HepG2 (cell line): ENCODE data around the gene RAD51. TPM values are rescaled to one million over a fixed set of nuclear protein-coding genes. Genes with fewer than 3 reads are reported as not detected.

Experiments used
- ARNTL ChIP-seq: sonication (generic); formaldehyde crosslinking; IDR thresholded peaks from 2 replicates; pipeline ENCODE4 v1.4.0; 2020; ENCODE audit warnings: mild to moderate bottlenecking, missing genetic modification reagents
- ATF2 ChIP-seq: sonication (generic); formaldehyde crosslinking; IDR thresholded peaks from 2 replicates; pipeline ENCODE4 v1.4.0; 2020; ENCODE audit warnings: missing genetic modification reagents
- ATRX ChIP-seq: sonication (generic); formaldehyde crosslinking; IDR thresholded peaks from 2 replicates; pipeline ENCODE4 v1.4.0; 2020; ENCODE audit warnings: missing genetic modification reagents, borderline replicate concordance
- EED ChIP-seq: sonication (generic); formaldehyde crosslinking; IDR thresholded peaks from 2 replicates; pipeline ENCODE4 v1.5.0; 2020; ENCODE audit warnings: mild to moderate bottlenecking, missing genetic modification reagents
- ERF ChIP-seq: IDR thresholded peaks from 2 replicates; pipeline ENCODE4 v1.6.1; 2018; ENCODE audit warnings: missing biosample characterization, missing genetic modification reagents
- GMEB1 ChIP-seq: sonication (generic); formaldehyde crosslinking; IDR thresholded peaks from 2 replicates; pipeline ENCODE4 v1.5.1; 2020; ENCODE audit warnings: missing genetic modification reagents, mild to moderate bottlenecking, borderline replicate concordance
- GPN1 ChIP-seq: sonication (generic); formaldehyde crosslinking; IDR thresholded peaks from 2 replicates; pipeline ENCODE4 v1.5.1; 2020; ENCODE audit warnings: missing genetic modification reagents, borderline replicate concordance
- GZF1 ChIP-seq: sonication (generic); formaldehyde crosslinking; IDR thresholded peaks from 2 replicates; pipeline ENCODE4 v1.5.1; 2020; ENCODE audit warnings: mild to moderate bottlenecking, missing genetic modification reagents
- JUNB ChIP-seq: sonication (generic); formaldehyde crosslinking; IDR thresholded peaks from 2 replicates; pipeline ENCODE4 v1.8.0; 2022; ENCODE audit warnings: missing genetic modification reagents, mild to moderate bottlenecking, borderline replicate concordance
- KLF13 ChIP-seq: sonication (generic); formaldehyde crosslinking; IDR thresholded peaks from 2 replicates; pipeline ENCODE4 v1.4.0; 2020; ENCODE audit warnings: mild to moderate bottlenecking, missing genetic modification reagents
- MXI1 ChIP-seq: IDR thresholded peaks from 3 replicates; pipeline ENCODE4 v1.6.1; 2012; ENCODE audit warnings: low read depth, low read length, inconsistent platforms, borderline replicate concordance
- NAIF1 ChIP-seq: sonication (generic); formaldehyde crosslinking; IDR thresholded peaks from 2 replicates; pipeline ENCODE4 v1.5.0; 2020; ENCODE audit warnings: mild to moderate bottlenecking, missing genetic modification reagents, borderline replicate concordance
- NFE2 ChIP-seq: sonication (generic); formaldehyde crosslinking; IDR thresholded peaks from 2 replicates; pipeline ENCODE4 v1.4.0; 2020; ENCODE audit warnings: missing genetic modification reagents
- NR2F2 ChIP-seq: IDR thresholded peaks from 2 replicates; pipeline ENCODE4 v1.6.1; 2012; ENCODE audit warnings: low read depth, inconsistent platforms, borderline replicate concordance
- PHB2 ChIP-seq: fragments of 450-650 bp; IDR thresholded peaks from 2 replicates; pipeline ENCODE4 v1.6.1; 2018; ENCODE audit not compliant: partially characterized antibody
- SKI ChIP-seq: fragments of 450-650 bp; IDR thresholded peaks from one replicate; pipeline ENCODE4 v1.6.1; 2018; ENCODE audit warnings: mild to moderate bottlenecking; ENCODE audit not compliant: partially characterized antibody
- YY1 ChIP-seq: IDR thresholded peaks from 2 replicates; pipeline ENCODE4 v1.6.1; 2011; ENCODE audit warnings: low read length, low read depth, moderate library complexity, mild to moderate bottlenecking; ENCODE audit not compliant: insufficient read depth, insufficient replicate concordance
- ZBTB8A ChIP-seq: sonication (generic); formaldehyde crosslinking; IDR thresholded peaks from 2 replicates; pipeline ENCODE4 v1.4.0; 2020; ENCODE audit warnings: mild to moderate bottlenecking, low read depth, missing genetic modification reagents, borderline replicate concordance
- ZNF292 ChIP-seq: sonication (generic); formaldehyde crosslinking; IDR thresholded peaks from 2 replicates; pipeline ENCODE4 v1.8.1; 2022; ENCODE audit warnings: mild to moderate bottlenecking, low read depth, missing genetic modification reagents, borderline replicate concordance
- ZNF501 ChIP-seq: sonication (generic); formaldehyde crosslinking; IDR thresholded peaks from 2 replicates; pipeline ENCODE4 v1.5.1; 2020; ENCODE audit warnings: mild to moderate bottlenecking, moderate library complexity, missing genetic modification reagents
- ZNF776 ChIP-seq: sonication (generic); formaldehyde crosslinking; IDR thresholded peaks from 2 replicates; pipeline ENCODE4 v1.4.0; 2020; ENCODE audit warnings: mild to moderate bottlenecking, missing genetic modification reagents
- polyA plus RNA-seq, 8 experiments: library from polyadenylated mRNA; depleted of rRNA in 3 of 8; stranded (reverse) in 7 of 8; unstranded in 1 of 8; fragments of >200 nt; fragmentation: Illumina TruSeq in 4 of 8; extraction: Trizol in 4 of 8; gene quantifications; 2 replicates each; pipeline versions ENCODE4 v1.2.1 to v1.2.3, GENCODE V29; 2011 to 2016; ENCODE audit warnings: low read depth in 4 of 8, missing spikeins in 1 of 8, mixed read lengths in 1 of 8; ENCODE audit not compliant: insufficient read depth in 1 of 8
- total RNA-seq, 5 experiments: library from RNA; depleted of rRNA; stranded (reverse); fragments of >200 nt; fragmentation: Illumina TruSeq; extraction: Trizol; gene quantifications; 2 replicates each; pipeline ENCODE4 v1.2.3, GENCODE V29; 2016; ENCODE audit warnings: low read depth in 1 of 5
- TF ChIP-seq, protein P1 (sequence below): sonication (generic); formaldehyde crosslinking; IDR thresholded peaks from 2 replicates; pipeline ENCODE4 v1.5.1; 2020; ENCODE audit warnings: missing genetic modification reagents, mild to moderate bottlenecking, borderline replicate concordance
- TF ChIP-seq, protein P2 (sequence below): fragments of 450-650 bp; IDR thresholded peaks from 2 replicates; pipeline ENCODE4 v1.6.1; 2017
- TF ChIP-seq, protein P3 (sequence below): sonication (generic); formaldehyde crosslinking; IDR thresholded peaks from 2 replicates; pipeline ENCODE4 v1.4.0; 2020; ENCODE audit warnings: mild to moderate bottlenecking, low read depth, missing genetic modification reagents

Gene RAD51
- total and polyA plus RNA-seq, 2 of the 13 experiments (the other 11 are each of a cell fraction or from before 2014, with no cell fraction given) = 8.5 to 12.8 TPM

DNA sequence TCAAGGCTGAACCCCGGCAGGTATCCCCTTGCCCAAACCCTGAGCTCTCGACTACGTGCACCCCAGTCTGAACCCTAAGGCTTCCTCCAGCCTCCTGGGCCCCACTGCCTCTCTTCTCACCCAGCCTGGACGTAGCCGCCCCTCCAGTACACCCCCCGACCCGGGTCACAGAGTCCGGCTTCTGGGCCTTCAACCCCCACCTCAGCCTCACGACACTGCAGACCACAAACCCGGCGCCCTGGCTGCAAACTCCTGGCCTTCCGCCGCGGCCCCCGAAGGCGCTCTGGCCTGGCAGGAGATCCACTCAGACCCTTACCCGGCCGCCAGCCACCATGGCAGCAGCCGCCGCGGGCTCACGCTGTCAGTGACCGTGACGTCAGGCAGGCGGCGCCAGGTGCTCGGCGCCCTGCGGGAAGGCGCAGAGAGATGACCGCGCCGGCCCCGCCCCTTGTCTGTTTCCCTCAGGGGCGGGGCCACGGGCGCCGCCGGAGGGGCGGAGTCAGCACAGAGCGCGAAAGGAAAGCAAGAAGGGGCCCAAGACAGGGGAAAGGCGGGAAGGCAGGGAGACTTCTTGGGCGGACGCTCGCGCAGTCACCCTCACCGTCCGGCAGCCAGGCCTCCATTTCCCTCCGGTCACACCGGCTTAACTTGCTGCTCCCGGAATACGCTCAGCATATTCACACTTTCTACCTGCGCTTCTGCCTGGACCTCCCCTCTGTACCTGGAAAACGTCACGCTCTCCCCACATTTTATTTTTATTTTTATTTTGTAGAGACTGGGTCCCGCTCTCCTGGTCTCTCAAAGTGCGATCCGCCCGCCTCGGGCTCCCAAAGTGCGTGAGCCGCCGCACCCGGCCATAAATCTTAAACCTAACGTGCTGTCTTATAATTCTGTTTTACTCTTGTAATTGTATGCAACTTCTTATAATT lies 60.2 kb downstream of the RAD51 start, which contains the start of gene RMDN3 (continued):
- no peak for TF ChIP-seq ZBTB8A (CRISPR knock-in tag)
- no peak for TF ChIP-seq NAIF1 (CRISPR knock-in tag)
- TF ChIP-seq EED (CRISPR knock-in tag) = no peak
- TF ChIP-seq ARNTL (CRISPR knock-in tag) = 0 out of 2 replicates have a peak, but pooled peaks have one; percentile 45
- TF ChIP-seq ATRX = no peak
- TF ChIP-seq, protein P1, sequence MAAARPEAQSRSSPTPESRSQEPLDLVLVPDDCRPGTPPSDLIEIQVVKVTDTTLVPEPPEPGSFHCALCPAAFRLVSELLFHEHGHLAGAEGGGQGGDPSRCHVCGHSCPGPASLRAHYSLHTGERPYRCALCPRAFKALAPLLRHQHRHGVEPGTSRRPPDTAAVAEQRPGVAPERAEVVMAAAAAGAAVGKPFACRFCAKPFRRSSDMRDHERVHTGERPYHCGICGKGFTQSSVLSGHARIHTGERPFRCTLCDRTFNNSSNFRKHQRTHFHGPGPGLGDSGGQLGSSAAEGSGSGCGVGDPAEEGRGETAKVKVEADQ (CRISPR knock-in tag) = no peak
- TF ChIP-seq PHB2 = no peak
- TF ChIP-seq MXI1 = peak; percentile 98
- TF ChIP-seq SKI = peak; percentile 65
- TF ChIP-seq ATF2 (CRISPR knock-in tag) = peak; percentile 70
- no peak for TF ChIP-seq GPN1 (CRISPR knock-in tag)
- TF ChIP-seq JUNB (CRISPR knock-in tag) = no peak
- TF ChIP-seq GZF1 (CRISPR knock-in tag) = no peak
- TF ChIP-seq, protein P2, sequence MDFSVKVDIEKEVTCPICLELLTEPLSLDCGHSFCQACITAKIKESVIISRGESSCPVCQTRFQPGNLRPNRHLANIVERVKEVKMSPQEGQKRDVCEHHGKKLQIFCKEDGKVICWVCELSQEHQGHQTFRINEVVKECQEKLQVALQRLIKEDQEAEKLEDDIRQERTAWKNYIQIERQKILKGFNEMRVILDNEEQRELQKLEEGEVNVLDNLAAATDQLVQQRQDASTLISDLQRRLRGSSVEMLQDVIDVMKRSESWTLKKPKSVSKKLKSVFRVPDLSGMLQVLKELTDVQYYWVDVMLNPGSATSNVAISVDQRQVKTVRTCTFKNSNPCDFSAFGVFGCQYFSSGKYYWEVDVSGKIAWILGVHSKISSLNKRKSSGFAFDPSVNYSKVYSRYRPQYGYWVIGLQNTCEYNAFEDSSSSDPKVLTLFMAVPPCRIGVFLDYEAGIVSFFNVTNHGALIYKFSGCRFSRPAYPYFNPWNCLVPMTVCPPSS = no peak
- TF ChIP-seq, protein P3, sequence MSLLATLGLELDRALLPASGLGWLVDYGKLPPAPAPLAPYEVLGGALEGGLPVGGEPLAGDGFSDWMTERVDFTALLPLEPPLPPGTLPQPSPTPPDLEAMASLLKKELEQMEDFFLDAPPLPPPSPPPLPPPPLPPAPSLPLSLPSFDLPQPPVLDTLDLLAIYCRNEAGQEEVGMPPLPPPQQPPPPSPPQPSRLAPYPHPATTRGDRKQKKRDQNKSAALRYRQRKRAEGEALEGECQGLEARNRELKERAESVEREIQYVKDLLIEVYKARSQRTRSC (CRISPR knock-in tag) = 0 out of 2 replicates have a peak, but pooled peaks have one; percentile 33
- TF ChIP-seq YY1 = peak; percentile 88
- TF ChIP-seq NR2F2 = no peak
- peak; percentile 93 for TF ChIP-seq ZNF501 (CRISPR knock-in tag)
- TF ChIP-seq GMEB1 = peak; percentile 82
- no peak for TF ChIP-seq NFE2 (CRISPR knock-in tag)
- TF ChIP-seq KLF13 = no peak
- TF ChIP-seq ZNF776 (CRISPR knock-in tag) = no peak
- 0 out of 2 replicates have a peak, but pooled peaks have one; percentile 6 for TF ChIP-seq ZNF292 (CRISPR knock-in tag)
- peak; percentile 71; the same call in 1 of the 2 replicates for TF ChIP-seq ERF (CRISPR knock-in tag)
